SH-SY5Y (cell line): Measurements from ENCODE around the gene KDM4B.

ENCODE experiments used
- GATA2 ChIP-seq: IDR thresholded peaks from 2 replicates; pipeline ENCODE4 v1.6.1; 2011; ENCODE audit warnings: mild to moderate bottlenecking, low read depth, low read length
- GATA3 ChIP-seq: IDR thresholded peaks from 2 replicates; pipeline ENCODE4 v1.6.1; 2011; ENCODE audit warnings: low read depth, mild to moderate bottlenecking, low read length, moderate library complexity

DNA sequence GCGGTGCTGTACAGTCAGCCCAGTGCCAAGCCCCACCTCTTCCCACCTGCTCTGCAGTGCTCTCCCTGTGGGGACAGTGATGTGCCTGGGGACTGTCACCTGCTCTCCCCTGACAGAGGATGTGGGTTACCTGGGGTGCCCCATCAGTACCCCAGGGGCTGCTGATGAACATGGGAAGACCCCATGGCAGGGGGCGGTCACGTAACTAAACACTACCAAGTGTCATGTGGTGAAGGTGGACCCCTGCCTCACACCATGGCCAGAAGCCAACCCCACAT is 12.7 kb downstream of the KDM4B start:
- TF ChIP-seq GATA3: no peak
- no peak for TF ChIP-seq GATA2
